Fibroblast of skin of left biceps (primary cell): ENCODE data around the gene TBCCD1.

Source experiments
- DNase-seq, 2 experiments: peaks; one replicate each; pipeline ENCODE4 v3.0.0-alpha.2; 2013; ENCODE audit warnings: low read depth in 2 of 2

Gene TBCCD1, protein sequence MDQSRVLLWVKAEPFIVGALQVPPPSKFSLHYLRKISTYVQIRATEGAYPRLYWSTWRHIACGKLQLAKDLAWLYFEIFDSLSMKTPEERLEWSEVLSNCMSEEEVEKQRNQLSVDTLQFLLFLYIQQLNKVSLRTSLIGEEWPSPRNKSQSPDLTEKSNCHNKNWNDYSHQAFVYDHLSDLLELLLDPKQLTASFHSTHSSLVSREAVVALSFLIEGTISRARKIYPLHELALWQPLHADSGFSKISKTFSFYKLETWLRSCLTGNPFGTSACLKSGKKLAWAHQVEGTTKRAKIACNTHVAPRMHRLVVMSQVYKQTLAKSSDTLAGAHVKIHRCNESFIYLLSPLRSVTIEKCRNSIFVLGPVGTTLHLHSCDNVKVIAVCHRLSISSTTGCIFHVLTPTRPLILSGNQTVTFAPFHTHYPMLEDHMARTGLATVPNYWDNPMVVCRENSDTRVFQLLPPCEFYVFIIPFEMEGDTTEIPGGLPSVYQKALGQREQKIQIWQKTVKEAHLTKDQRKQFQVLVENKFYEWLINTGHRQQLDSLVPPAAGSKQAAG

GRCh38 chr3:186567072-186567921 is at the start of gene TBCCD1:
Gene TBCCD1 (minus strand): TSS chr3:186567339. CDS start chr3:186564329, 3,010 bp downstream.
- peak; percentile 66 to 68 for DNase-seq

DNA sequence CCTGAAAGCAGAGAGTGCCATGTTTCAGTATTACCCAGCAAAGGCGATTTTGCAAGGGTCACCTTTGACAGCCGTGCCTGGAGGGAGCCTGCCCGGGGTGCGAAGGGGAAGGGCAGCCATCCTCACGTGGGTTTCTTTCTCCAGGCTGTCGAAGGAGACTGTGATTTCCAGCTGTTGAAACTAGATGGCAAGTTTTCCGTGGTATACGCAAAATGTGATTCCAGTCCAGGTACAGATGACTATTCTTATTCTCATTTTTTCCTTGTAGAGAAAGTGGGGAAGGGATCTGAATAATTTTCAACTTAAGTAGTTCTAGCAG is 49.1 kb upstream of the TBCCD1 start:
- no peak for DNase-seq

DNA sequence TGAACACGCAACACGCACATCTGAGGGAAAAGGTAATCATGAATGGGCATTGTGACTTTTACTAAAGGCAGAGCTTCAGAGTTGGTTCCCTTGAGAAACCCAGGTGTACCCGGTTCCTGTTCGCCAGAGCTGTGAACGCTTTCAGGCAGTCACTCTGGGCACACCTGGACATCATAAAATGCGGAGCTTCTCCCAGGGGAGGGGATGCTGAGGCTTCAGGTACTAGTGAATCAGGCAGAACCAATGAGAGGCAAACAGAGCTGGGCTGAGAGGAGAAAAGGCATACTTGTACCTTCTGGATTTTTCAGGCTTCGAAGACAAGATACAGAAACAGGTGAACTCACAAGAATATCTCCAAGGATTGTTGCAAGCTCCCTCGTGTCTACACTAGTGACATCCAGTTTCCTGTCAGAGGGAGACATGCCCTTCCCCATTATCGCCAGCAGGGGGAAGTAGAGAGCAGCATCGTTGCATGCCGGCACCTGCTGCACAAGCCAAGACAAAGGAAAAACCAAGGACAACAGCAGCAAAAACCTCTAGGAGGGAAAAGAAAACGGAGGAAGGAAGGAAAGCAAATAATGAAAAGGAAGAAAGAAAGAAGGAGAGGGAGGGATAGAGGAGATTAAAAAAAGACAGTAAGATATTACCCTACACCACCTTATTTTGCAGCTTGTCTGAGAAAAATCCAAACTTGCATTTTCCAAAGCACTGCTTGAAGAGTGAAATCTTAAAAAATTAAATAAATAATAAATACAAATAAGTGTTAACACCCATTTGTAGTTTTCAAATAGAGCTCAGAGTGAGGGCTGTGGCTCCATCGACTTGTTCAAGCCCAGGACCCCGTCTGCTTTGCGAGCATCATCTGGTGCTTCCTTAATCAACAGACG is 47.7 kb upstream of the TBCCD1 start:
- peak in 1 of 2 experiments; percentile 10 for DNase-seq

DNA sequence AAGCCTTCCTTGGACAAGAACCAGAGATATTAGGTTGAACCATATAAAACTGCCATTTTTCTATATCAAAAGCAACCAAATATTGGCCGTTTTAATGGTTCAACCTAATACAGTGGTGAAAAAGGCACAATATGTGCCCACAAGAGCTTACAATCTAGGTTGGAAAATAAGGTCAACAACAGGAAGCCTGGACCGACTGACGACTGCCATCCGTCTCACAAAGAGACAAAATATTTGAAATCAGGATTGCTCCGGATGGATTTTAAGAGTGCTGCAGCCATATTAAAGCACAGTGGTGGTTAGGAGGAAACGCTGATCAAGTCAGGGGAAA is 47.1 kb upstream of the TBCCD1 start:
- no peak for DNase-seq

GRCh38 chr3:186613637-186614265 is 46.6 kb upstream of the TBCCD1 start:
- DNase-seq: no peak

GRCh38 chr3:186612721-186613636 is 45.8 kb upstream of the TBCCD1 start, which contains the start of gene AHSG:
Gene AHSG (plus strand): TSS chr3:186613060. CDS start chr3:186613142, 82 bp downstream.
- no peak for DNase-seq

- DNase-seq: no peak
These were observed 44.9 kb upstream of the TBCCD1 start for GRCh38 chr3:186612065-186612464.

GRCh38 chr3:186609247-186609868 is 42.2 kb upstream of the TBCCD1 start:
- no peak for DNase-seq

GRCh38 chr3:186608624-186609215 is 41.6 kb upstream of the TBCCD1 start:
- DNase-seq: no peak

- no peak for DNase-seq
These were observed 38.7 kb upstream of the TBCCD1 start for GRCh38 chr3:186605561-186606545.

DNA sequence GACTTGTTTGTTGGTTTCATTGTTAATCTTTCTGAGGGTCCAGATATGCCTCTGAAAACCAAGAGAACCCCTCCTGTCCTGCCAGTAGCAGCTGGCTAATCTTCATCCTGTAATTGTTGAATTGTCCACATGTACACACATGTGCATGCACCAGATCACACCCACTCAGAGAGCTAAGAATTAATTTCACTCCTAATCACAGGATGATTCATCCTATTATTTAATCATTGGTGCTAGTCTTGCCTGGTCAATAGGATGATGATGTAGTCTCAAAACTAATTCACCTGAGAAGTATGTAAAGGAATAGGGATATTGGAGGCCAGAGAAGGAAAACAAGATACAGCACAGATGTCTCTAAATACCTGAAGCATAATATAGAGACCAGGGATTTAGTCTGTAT is 37.9 kb upstream of the TBCCD1 start:
- DNase-seq: no peak

GRCh38 chr3:186603159-186603558 is 36.0 kb upstream of the TBCCD1 start:
- DNase-seq: no peak

GRCh38 chr3:186600896-186601295 is 33.8 kb upstream of the TBCCD1 start:
- no peak for DNase-seq

DNA sequence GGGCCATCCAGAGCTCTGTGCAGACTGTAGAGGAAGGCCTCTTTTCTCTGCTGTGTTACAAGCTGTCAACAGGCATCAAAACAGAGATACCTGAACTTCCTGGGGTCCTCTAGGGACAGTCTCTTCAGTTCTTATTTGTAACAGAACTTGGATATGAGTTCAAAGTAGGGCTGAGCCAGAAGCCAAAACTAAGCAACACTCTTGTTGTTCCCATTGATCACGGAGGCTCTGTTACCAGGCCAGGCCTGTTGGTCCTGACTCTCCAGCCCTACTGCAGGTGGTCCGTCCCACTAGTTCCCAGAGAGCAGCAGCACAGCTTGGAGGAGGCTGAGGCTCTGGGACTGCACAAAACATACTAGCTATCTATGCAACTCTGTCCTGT is 32.6 kb upstream of the TBCCD1 start:
- no peak for DNase-seq

GRCh38 chr3:186599142-186599784 is 32.1 kb upstream of the TBCCD1 start:
- no peak for DNase-seq

- no peak for DNase-seq
These were observed 31.6 kb upstream of the TBCCD1 start for GRCh38 chr3:186598794-186599141.

GRCh38 chr3:186598108-186598784 is 31.1 kb upstream of the TBCCD1 start:
- DNase-seq: peak; percentile 49 to 62
